Measurements from ENCODE around the gene GPR146. TPM values are rescaled to one million over a fixed set of nuclear protein-coding genes. Genes with fewer than 3 reads are reported as not detected.

GPR146 gene
- total RNA-seq, 2 experiments from 2014 or later, result 13.3 to 13.8 TPM

- ChIA-PET POLR2A (no interaction called here), CTCF (interaction anchor here (2.6 to 6.6 kb wide), 2 partner anchors 11 to 62 kb away, joined by 10 to 48 read pairs; no protein-coding TSS in a partner anchor)
- Mint-ChIP-seq H3K4me1 (peaks cover 44% of the 10 kb centered on the region), H3K27me3 (no peaks in the 10 kb centered on the region), H3K36me3 (ENCODE audit: low read depth) (peaks cover 8% of the 10 kb centered on the region), H3K27ac (peak overlapping the region; percentile 91), H3K4me3 (peak overlapping the region; percentile 82), H3K9me3 (no peaks in the 10 kb centered on the region)
- DNase-seq, result peak; percentile 78
Measured at GRCh38 chr7:1054861-1055450, 10.6 kb downstream of the GPR146 start.

- CTCF ChIA-PET, result interaction anchor here (1.0 to 6.6 kb wide), 3 partner anchors 11 to 63 kb away, joined by 3 to 48 read pairs (median 10); no protein-coding TSS in a partner anchor
- H3K36me3 Mint-ChIP-seq (ENCODE audit: low read depth), result peaks cover 8% of the 10 kb centered on the region
- peak overlapping the region; percentile 82 for H3K4me3 Mint-ChIP-seq
- H3K9me3 Mint-ChIP-seq, result no peaks in the 10 kb centered on the region
- peak overlapping the region; percentile 91 for H3K27ac Mint-ChIP-seq
- H3K4me1 Mint-ChIP-seq, result peaks cover 43% of the 10 kb centered on the region
- H3K27me3 Mint-ChIP-seq, result no peaks in the 10 kb centered on the region
- POLR2A ChIA-PET, result no interaction called here
- DNase-seq, result no peak
Measured at GRCh38 chr7:1055491-1055955, 11.2 kb downstream of the GPR146 start.

GRCh38 chr7:1055956-1056784 is 11.8 kb downstream of the GPR146 start:
- DNase-seq, result no peak
- Mint-ChIP-seq H3K9me3 (no peaks in the 10 kb centered on the region), H3K27ac (no peak overlapping the region), H3K36me3 (ENCODE audit: low read depth) (peaks cover 8% of the 10 kb centered on the region), H3K27me3 (no peaks in the 10 kb centered on the region), H3K4me1 (peaks cover 43% of the 10 kb centered on the region), H3K4me3 (peak overlapping the region; percentile 82)
- POLR2A ChIA-PET, result no interaction called here
- CTCF ChIA-PET, result interaction anchor here (0.6 to 6.6 kb wide), 4 partner anchors 10 to 63 kb away, joined by 3 to 48 read pairs (median 6); no protein-coding TSS in a partner anchor

GRCh38 chr7:1056785-1057410 is 12.6 kb downstream of the GPR146 start:
- H3K9me3 Mint-ChIP-seq, result no peaks in the 10 kb centered on the region
- H3K27ac Mint-ChIP-seq, result no peak overlapping the region
- peaks cover 8% of the 10 kb centered on the region for H3K36me3 Mint-ChIP-seq (ENCODE audit: low read depth)
- ChIA-PET CTCF (interaction anchor here (1.8 to 6.6 kb wide), 4 partner anchors 9 to 120 kb away, joined by 4 to 48 read pairs (median 10); partner anchors contain the start of gene GPR146), POLR2A (no interaction called here)
- H3K4me1 Mint-ChIP-seq, result peaks cover 39% of the 10 kb centered on the region
- no peak for DNase-seq
- no peak overlapping the region for H3K4me3 Mint-ChIP-seq
- H3K27me3 Mint-ChIP-seq, result no peaks in the 10 kb centered on the region

- no peak for DNase-seq
- Mint-ChIP-seq H3K4me3 (no peak overlapping the region), H3K9me3 (no peaks in the 10 kb centered on the region)
Measured at GRCh38 chr7:1057416-1058291, 13.3 kb downstream of the GPR146 start.

GRCh38 chr7:1058311-1058710 is 14.0 kb downstream of the GPR146 start:
- H3K9me3 Mint-ChIP-seq, result no peaks in the 10 kb centered on the region
- no peak for DNase-seq
- no peak overlapping the region for H3K27ac Mint-ChIP-seq
- peaks cover 36% of the 10 kb centered on the region for H3K4me1 Mint-ChIP-seq
- peaks cover 8% of the 10 kb centered on the region for H3K36me3 Mint-ChIP-seq (ENCODE audit: low read depth)
- H3K27me3 Mint-ChIP-seq, result no peaks in the 10 kb centered on the region
- CTCF ChIA-PET, result interaction anchor here (0.8 to 6.6 kb wide), 7 partner anchors 9 to 118 kb away, joined by 3 to 48 read pairs (median 4); partner anchors contain the start of gene GPR146
- POLR2A ChIA-PET, result no interaction called here
- no peak overlapping the region for H3K4me3 Mint-ChIP-seq

More at GRCh38 chr7:1057416-1058291, 13.3 kb downstream of the GPR146 start:
- POLR2A ChIA-PET, result no interaction called here
- peaks cover 8% of the 10 kb centered on the region for H3K36me3 Mint-ChIP-seq (ENCODE audit: low read depth)
- H3K27me3 Mint-ChIP-seq, result no peaks in the 10 kb centered on the region
- CTCF ChIA-PET, result interaction anchor here (1.0 to 6.6 kb wide), 7 partner anchors 8 to 119 kb away, joined by 3 to 48 read pairs (median 5); partner anchors contain the start of gene GPR146
- H3K27ac Mint-ChIP-seq, result no peak overlapping the region
- H3K4me1 Mint-ChIP-seq, result peaks cover 36% of the 10 kb centered on the region

GRCh38 chr7:1058821-1059199 is 14.5 kb downstream of the GPR146 start:
- no peak overlapping the region for H3K4me3 Mint-ChIP-seq
- H3K9me3 Mint-ChIP-seq, result no peaks in the 10 kb centered on the region
- no peaks in the 10 kb centered on the region for H3K27me3 Mint-ChIP-seq
- peaks cover 36% of the 10 kb centered on the region for H3K4me1 Mint-ChIP-seq
- peak overlapping the region; percentile 69 for H3K27ac Mint-ChIP-seq
- ChIA-PET CTCF (interaction anchor here (0.8 to 6.6 kb wide), 7 partner anchors 9 to 118 kb away, joined by 3 to 48 read pairs (median 4); partner anchors contain the start of gene GPR146), POLR2A (interaction anchor here (0.5 kb wide), 1 partner anchor 18 kb away, joined by 3 read pairs; no protein-coding TSS in a partner anchor)
- peak; percentile 28 for DNase-seq
- peaks cover 8% of the 10 kb centered on the region for H3K36me3 Mint-ChIP-seq (ENCODE audit: low read depth)

GRCh38 chr7:1059200-1060091 is 15.1 kb downstream of the GPR146 start:
- Mint-ChIP-seq H3K4me3 (no peak overlapping the region), H3K27me3 (no peaks in the 10 kb centered on the region), H3K36me3 (ENCODE audit: low read depth) (peaks cover 6% of the 10 kb centered on the region), H3K4me1 (peaks cover 30% of the 10 kb centered on the region), H3K9me3 (no peaks in the 10 kb centered on the region), H3K27ac (peak overlapping the region; percentile 69)
- DNase-seq, result peak; percentile 28
- POLR2A ChIA-PET, result interaction anchor here (0.5 kb wide), 1 partner anchor 18 kb away, joined by 3 read pairs; no protein-coding TSS in a partner anchor
- CTCF ChIA-PET, result interaction anchor here (0.8 to 6.6 kb wide), 8 partner anchors 8 to 81 kb away, joined by 3 to 48 read pairs (median 4); partner anchors contain the start of gene GPR146

GRCh38 chr7:1060315-1061072 is 16.1 kb downstream of the GPR146 start:
- peaks cover 4% of the 10 kb centered on the region for H3K36me3 Mint-ChIP-seq (ENCODE audit: low read depth)
- no peak overlapping the region for H3K4me3 Mint-ChIP-seq
- ChIA-PET POLR2A (no interaction called here), CTCF (interaction anchor here (0.9 to 1.6 kb wide), 3 partner anchors 9 to 133 kb away, joined by 3 to 13 read pairs (median 4); no protein-coding TSS in a partner anchor)
- no peak overlapping the region for H3K27ac Mint-ChIP-seq
- no peak for DNase-seq
- no peaks in the 10 kb centered on the region for H3K27me3 Mint-ChIP-seq
- peaks cover 24% of the 10 kb centered on the region for H3K4me1 Mint-ChIP-seq
- no peaks in the 10 kb centered on the region for H3K9me3 Mint-ChIP-seq

GRCh38 chr7:1061180-1061579 is 16.8 kb downstream of the GPR146 start:
- POLR2A ChIA-PET, result no interaction called here
- CTCF ChIA-PET, result interaction anchor here (1.0 to 1.6 kb wide), 2 partner anchors 68 to 134 kb away, joined by 3 to 13 read pairs; no protein-coding TSS in a partner anchor
- Mint-ChIP-seq H3K27ac (no peak overlapping the region), H3K27me3 (no peaks in the 10 kb centered on the region), H3K9me3 (no peaks in the 10 kb centered on the region), H3K4me1 (peaks cover 23% of the 10 kb centered on the region), H3K36me3 (ENCODE audit: low read depth) (peaks cover 4% of the 10 kb centered on the region), H3K4me3 (no peak overlapping the region)
- no peak for DNase-seq

Data from activated CD4-positive, alpha-beta T cell treated with anti-CD3 and anti-CD28 coated beads, Interleukin-2, amount 10 ng/mL, durations not matched to agents 7 days and 5 days (primary cell).